ENCODE data around the gene KRTAP5-3.

DNA sequence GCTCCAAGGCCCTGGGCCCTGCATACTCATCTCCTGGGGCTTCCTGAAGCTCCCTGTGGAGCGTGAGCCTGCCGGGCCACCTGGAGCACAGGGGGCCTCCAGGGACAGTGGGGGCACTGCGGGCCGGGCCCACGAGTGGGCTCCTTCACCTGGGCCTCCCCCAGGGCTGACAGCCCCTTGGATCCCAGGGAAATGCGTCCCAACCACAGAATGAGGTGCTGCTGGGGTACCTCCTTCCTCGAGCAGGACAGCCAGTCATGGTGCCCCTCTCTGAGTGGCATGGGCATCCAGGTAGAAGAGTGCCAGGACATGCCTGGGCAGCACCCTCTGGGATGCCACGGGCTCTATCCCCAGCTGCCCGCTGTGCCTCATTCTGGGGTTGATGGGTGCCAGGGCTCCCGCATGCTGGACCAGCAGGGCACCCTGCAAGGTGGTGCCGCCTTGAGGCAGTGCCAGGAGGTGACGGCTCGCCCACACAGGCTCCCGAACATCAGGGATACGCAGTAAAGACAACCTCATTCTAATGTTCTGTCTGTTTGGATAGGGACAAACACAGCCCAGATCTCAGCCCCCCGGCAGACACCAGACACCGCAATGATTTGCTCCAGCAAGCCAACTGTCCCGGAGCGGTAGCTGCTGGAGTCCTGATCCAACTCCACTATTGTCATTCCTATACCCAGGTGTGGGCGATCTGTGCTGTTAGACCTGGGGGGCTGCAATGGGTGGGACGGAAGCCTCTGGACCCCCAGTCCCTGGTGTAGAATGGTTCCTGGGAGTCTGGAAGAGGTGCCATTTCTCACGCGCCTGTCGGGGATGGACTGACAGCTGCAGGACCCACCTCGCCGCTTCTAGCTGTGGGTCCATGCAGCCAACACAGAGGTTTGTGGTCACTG lies 47.2 kb upstream of the KRTAP5-3 start:
- TF ChIP-seq EZH2 (IDR thresholded peaks at IDR 0.05; ENCODE audit: borderline replicate concordance) = no peak
- TF ChIP-seq, protein P1, sequence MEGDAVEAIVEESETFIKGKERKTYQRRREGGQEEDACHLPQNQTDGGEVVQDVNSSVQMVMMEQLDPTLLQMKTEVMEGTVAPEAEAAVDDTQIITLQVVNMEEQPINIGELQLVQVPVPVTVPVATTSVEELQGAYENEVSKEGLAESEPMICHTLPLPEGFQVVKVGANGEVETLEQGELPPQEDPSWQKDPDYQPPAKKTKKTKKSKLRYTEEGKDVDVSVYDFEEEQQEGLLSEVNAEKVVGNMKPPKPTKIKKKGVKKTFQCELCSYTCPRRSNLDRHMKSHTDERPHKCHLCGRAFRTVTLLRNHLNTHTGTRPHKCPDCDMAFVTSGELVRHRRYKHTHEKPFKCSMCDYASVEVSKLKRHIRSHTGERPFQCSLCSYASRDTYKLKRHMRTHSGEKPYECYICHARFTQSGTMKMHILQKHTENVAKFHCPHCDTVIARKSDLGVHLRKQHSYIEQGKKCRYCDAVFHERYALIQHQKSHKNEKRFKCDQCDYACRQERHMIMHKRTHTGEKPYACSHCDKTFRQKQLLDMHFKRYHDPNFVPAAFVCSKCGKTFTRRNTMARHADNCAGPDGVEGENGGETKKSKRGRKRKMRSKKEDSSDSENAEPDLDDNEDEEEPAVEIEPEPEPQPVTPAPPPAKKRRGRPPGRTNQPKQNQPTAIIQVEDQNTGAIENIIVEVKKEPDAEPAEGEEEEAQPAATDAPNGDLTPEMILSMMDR (IDR thresholded peaks at IDR 0.05; ENCODE audit: poor library complexity) = no peak

All from hepatocyte (in vitro differentiated cells).